Measurements from ENCODE around the gene CCDC157.

CCDC157 gene

DNA sequence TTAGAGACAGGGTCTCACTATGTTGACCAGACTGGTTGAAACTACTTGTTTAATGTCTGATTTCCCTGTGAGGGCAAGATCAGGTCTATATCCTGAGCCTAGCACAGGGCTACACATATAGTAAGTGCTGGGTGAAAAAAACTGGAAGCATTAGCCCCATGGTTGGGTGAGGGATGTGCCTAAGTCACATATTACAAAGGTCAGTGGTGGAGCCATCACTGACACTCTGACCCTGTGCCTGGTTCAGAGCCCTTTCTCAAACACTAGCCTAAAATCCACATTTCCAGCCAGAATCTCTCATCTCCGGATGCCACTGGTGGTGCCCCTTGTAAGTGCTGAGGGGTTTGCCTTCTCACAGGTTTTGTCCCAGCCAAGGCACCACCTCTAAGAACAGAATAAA lies 39.0 kb upstream of the CCDC157 start:
- H3K4me3 Mint-ChIP-seq: no peak overlapping the region
- H3K27ac Mint-ChIP-seq (ENCODE audit: low read depth): peak overlapping the region; percentile 52
- H3K27me3 Mint-ChIP-seq: no peaks in the 10 kb centered on the region
- no peak for DNase-seq (ENCODE audit: low spot score in 2 of 2)
- ATAC-seq (replicated peaks; ENCODE audit: extremely low read depth, poor library complexity, severe bottlenecking): no peak
- H3K36me3 Mint-ChIP-seq (ENCODE audit: insufficient read depth): peaks cover 8% of the 10 kb centered on the region
- H3K4me1 Mint-ChIP-seq: peaks cover 82% of the 10 kb centered on the region
- no peaks in the 10 kb centered on the region for H3K9me3 Mint-ChIP-seq

- no peaks in the 10 kb centered on the region for H3K27me3 Mint-ChIP-seq
- DNase-seq (ENCODE audit: low spot score in 2 of 2): no peak
- no peak for ATAC-seq (replicated peaks; ENCODE audit: extremely low read depth, poor library complexity, severe bottlenecking)
- no peaks in the 10 kb centered on the region for H3K9me3 Mint-ChIP-seq
- peaks cover 84% of the 10 kb centered on the region for H3K4me1 Mint-ChIP-seq
- peak overlapping the region; percentile 51 for H3K27ac Mint-ChIP-seq (ENCODE audit: low read depth)
- peaks cover 8% of the 10 kb centered on the region for H3K36me3 Mint-ChIP-seq (ENCODE audit: insufficient read depth)
- peak overlapping the region; percentile 4 for H3K4me3 Mint-ChIP-seq
Observed at GRCh38 chr22:30318799-30319419, 37.9 kb upstream of the CCDC157 start.

- no peak overlapping the region for H3K27ac Mint-ChIP-seq (ENCODE audit: low read depth)
- DNase-seq (ENCODE audit: low spot score in 2 of 2) (no peak), ATAC-seq (replicated peaks; ENCODE audit: extremely low read depth, poor library complexity, severe bottlenecking) (no peak)
- peaks cover 11% of the 10 kb centered on the region for H3K36me3 Mint-ChIP-seq (ENCODE audit: insufficient read depth)
- H3K27me3 Mint-ChIP-seq: no peaks in the 10 kb centered on the region
- peaks cover 89% of the 10 kb centered on the region for H3K4me1 Mint-ChIP-seq
- H3K4me3 Mint-ChIP-seq: no peak overlapping the region
- H3K9me3 Mint-ChIP-seq: no peaks in the 10 kb centered on the region
Observed at GRCh38 chr22:30320021-30320556, 36.7 kb upstream of the CCDC157 start.

DNA sequence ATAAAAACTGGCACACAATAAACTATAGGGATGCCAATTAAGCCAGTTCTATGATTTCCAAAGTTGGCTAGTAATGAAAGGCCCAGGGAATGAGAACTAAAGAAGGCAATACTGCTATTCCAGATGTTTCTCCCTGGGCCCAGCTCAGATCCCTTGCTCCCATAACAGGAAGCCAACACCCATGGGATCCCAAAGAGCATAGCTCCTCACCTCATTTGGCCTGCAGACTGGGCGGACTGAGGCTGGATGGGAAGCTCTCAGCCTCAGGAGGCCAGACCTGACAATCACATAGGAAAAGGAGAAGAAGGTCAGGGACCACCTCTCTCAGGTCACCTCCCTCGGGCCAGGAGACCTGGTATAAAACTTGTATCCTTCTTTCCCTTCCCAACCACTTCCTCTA lies 35.3 kb upstream of the CCDC157 start:
- H3K27ac Mint-ChIP-seq (ENCODE audit: low read depth): peak overlapping the region; percentile 55
- H3K4me1 Mint-ChIP-seq: peaks cover 86% of the 10 kb centered on the region
- H3K4me3 Mint-ChIP-seq: no peak overlapping the region
- no peak for DNase-seq (ENCODE audit: low spot score in 2 of 2)
- H3K36me3 Mint-ChIP-seq (ENCODE audit: insufficient read depth): peaks cover 11% of the 10 kb centered on the region
- no peaks in the 10 kb centered on the region for H3K9me3 Mint-ChIP-seq
- no peaks in the 10 kb centered on the region for H3K27me3 Mint-ChIP-seq
- ATAC-seq (replicated peaks; ENCODE audit: extremely low read depth, poor library complexity, severe bottlenecking): no peak

GRCh38 chr22:30323246-30323645 lies 33.6 kb upstream of the CCDC157 start:
- peak overlapping the region; percentile 4 for H3K27ac Mint-ChIP-seq (ENCODE audit: low read depth)

DNA sequence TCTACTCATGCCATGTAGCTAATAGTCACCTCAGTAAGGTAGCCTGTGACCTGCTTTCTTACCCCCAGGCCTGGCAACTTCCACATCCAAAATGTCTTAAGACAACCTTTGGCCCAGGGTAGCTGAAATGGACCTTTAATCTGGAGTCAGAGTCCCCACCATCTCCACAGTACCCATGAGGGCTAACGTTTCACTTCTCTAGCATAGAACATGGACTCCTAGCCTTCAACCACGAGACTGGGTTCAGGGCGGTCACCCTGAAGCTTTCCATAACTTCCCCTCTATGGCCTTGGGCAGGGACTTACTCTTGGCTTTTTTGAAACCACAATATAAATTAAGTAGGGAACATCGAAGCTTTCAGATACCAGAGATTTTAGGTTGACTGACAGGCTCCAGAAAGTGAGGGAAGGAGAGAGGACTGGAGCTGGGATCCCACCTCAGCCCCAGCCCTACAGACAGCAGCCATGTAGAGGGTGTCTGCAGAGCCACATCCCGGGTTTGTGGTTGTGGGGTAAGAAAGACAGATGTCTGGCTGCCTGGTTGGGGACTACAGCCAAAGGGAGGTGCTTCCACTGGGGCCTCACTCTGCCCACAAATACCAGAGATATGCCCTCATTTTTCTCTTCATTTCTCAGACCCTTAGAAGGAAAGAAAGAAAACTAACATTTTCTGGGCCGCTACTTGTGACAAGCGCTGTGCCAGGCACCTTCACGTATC lies 32.6 kb upstream of the CCDC157 start:
- Mint-ChIP-seq H3K4me1 (peaks cover 72% of the 10 kb centered on the region), H3K9me3 (no peaks in the 10 kb centered on the region), H3K27me3 (no peaks in the 10 kb centered on the region), H3K36me3 (ENCODE audit: insufficient read depth) (peaks cover 8% of the 10 kb centered on the region), H3K4me3 (peak overlapping the region; percentile 92), H3K27ac (ENCODE audit: low read depth) (peak overlapping the region; percentile 4)
- ATAC-seq (replicated peaks; ENCODE audit: extremely low read depth, poor library complexity, severe bottlenecking) (no peak), DNase-seq (ENCODE audit: low spot score in 2 of 2) (peak in 1 of 2 donors; percentile 33)

More at GRCh38 chr22:30323246-30323645, 33.6 kb upstream of the CCDC157 start:
- peak overlapping the region; percentile 92 for H3K4me3 Mint-ChIP-seq
- DNase-seq (ENCODE audit: low spot score in 2 of 2) (no peak), ATAC-seq (replicated peaks; ENCODE audit: extremely low read depth, poor library complexity, severe bottlenecking) (no peak)
- peaks cover 8% of the 10 kb centered on the region for H3K36me3 Mint-ChIP-seq (ENCODE audit: insufficient read depth)
- no peaks in the 10 kb centered on the region for H3K27me3 Mint-ChIP-seq
- no peaks in the 10 kb centered on the region for H3K9me3 Mint-ChIP-seq
- H3K4me1 Mint-ChIP-seq: peaks cover 82% of the 10 kb centered on the region

GRCh38 chr22:30325065-30325720 lies 31.6 kb upstream of the CCDC157 start:
- H3K4me3 Mint-ChIP-seq: peak overlapping the region; percentile 92
- ATAC-seq (replicated peaks; ENCODE audit: extremely low read depth, poor library complexity, severe bottlenecking) (no peak), DNase-seq (ENCODE audit: low spot score in 2 of 2) (no peak)
- H3K9me3 Mint-ChIP-seq: no peaks in the 10 kb centered on the region
- peaks cover 62% of the 10 kb centered on the region for H3K4me1 Mint-ChIP-seq
- H3K27ac Mint-ChIP-seq (ENCODE audit: low read depth): peak overlapping the region; percentile 74
- H3K27me3 Mint-ChIP-seq: no peaks in the 10 kb centered on the region
- H3K36me3 Mint-ChIP-seq (ENCODE audit: insufficient read depth): peaks cover 15% of the 10 kb centered on the region

- Mint-ChIP-seq H3K4me3 (peak overlapping the region; percentile 92), H3K36me3 (ENCODE audit: insufficient read depth) (peaks cover 16% of the 10 kb centered on the region), H3K27ac (ENCODE audit: low read depth) (peak overlapping the region; percentile 74), H3K4me1 (peaks cover 56% of the 10 kb centered on the region), H3K9me3 (no peaks in the 10 kb centered on the region), H3K27me3 (no peaks in the 10 kb centered on the region)
- DNase-seq (ENCODE audit: low spot score in 2 of 2) (no peak), ATAC-seq (replicated peaks; ENCODE audit: extremely low read depth, poor library complexity, severe bottlenecking) (no peak)
Observed at GRCh38 chr22:30325724-30326254, 31.0 kb upstream of the CCDC157 start.

GRCh38 chr22:30326255-30326705 lies 30.5 kb upstream of the CCDC157 start:
- no peaks in the 10 kb centered on the region for H3K9me3 Mint-ChIP-seq
- peak overlapping the region; percentile 74 for H3K27ac Mint-ChIP-seq (ENCODE audit: low read depth)
- peaks cover 51% of the 10 kb centered on the region for H3K4me1 Mint-ChIP-seq

DNA sequence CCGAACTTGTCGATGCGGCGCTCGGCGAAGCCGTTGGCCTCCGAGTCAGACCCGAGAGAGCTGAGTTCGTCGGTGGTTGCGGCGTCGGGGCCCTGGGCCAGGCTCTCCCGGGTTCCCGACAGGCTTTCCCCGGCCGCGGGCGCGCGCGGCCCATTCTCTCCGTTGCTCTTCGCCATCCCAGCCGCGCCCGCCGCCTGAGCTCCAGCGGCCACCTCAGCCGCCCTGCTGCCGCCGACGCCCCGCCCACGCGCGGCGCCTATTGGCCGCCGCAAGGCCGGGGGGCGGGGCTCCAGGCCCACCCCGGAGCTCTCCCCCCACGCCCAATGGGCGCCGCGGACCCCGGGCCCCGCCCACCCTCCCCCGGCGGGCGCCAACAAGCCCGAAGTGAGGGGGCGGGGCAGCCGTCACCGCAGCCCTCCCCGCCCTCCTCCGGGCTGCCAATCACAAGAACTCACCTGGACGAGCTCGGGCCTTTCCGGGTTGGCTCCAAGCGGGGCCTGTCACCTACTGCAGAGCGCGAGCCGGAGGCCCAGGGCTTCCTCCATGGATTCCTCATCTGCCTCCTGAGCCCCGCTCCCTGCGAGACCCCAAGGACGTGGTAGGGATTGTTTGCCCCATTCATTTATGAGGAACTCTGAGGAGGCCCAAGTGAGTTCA lies 30.0 kb upstream of the CCDC157 start, which contains the start of gene TBC1D10A:
Gene TBC1D10A (minus strand): TSS at position 236 of the 657 bp plus-strand sequence. CDS start 60 bp downstream, at position 176.
- peak; percentile 76 to 83 for DNase-seq (ENCODE audit: low spot score in 2 of 2)
- H3K27ac Mint-ChIP-seq (ENCODE audit: low read depth): peak within 1 kb of the TSS; percentile 90
- H3K4me3 Mint-ChIP-seq: peak within 1 kb of the TSS; percentile 92
- H3K27me3 Mint-ChIP-seq: no peaks in the 10 kb centered on the region
- peaks cover 11% of the 10 kb centered on the region for H3K36me3 Mint-ChIP-seq (ENCODE audit: insufficient read depth)
- peaks cover 46% of the 10 kb centered on the region for H3K4me1 Mint-ChIP-seq
- H3K9me3 Mint-ChIP-seq: no peaks in the 10 kb centered on the region
- peak; percentile 88 for ATAC-seq (replicated peaks; ENCODE audit: extremely low read depth, poor library complexity, severe bottlenecking)

More at GRCh38 chr22:30326255-30326705, 30.5 kb upstream of the CCDC157 start:
- Mint-ChIP-seq H3K36me3 (ENCODE audit: insufficient read depth) (peaks cover 11% of the 10 kb centered on the region), H3K4me3 (peak overlapping the region; percentile 92), H3K27me3 (no peaks in the 10 kb centered on the region)
- DNase-seq (ENCODE audit: low spot score in 2 of 2) (no peak), ATAC-seq (replicated peaks; ENCODE audit: extremely low read depth, poor library complexity, severe bottlenecking) (peak; percentile 24)

DNA sequence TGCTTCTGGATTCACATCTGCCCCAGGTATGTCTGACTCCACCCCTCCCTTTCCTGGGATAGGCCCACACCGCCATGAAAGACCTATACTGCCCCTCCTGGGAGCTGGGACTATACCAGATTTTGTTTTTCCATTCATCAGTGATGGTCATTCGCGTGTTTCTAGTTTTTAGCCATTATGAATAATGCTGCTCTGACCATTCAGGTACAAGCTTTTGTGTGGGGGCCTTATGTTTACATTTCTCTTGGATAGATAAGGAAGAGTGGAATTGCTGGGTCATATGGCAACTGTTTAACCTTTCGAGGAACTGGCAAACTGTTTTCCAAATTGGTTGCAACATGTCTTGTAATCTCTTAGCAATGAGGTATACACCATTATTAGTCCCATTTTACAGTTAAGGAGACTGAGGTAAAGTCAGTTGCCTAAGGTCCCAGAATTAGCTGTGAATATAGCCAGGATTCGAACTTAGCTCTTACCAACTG lies 28.9 kb upstream of the CCDC157 start:
- Mint-ChIP-seq H3K27ac (ENCODE audit: low read depth) (peak overlapping the region; percentile 90), H3K9me3 (no peaks in the 10 kb centered on the region), H3K36me3 (ENCODE audit: insufficient read depth) (peaks cover 12% of the 10 kb centered on the region)

More for the DNA sequence above, 28.9 kb upstream of the CCDC157 start:
- DNase-seq (ENCODE audit: low spot score in 2 of 2): no peak
- no peak for ATAC-seq (replicated peaks; ENCODE audit: extremely low read depth, poor library complexity, severe bottlenecking)
- peak overlapping the region; percentile 92 for H3K4me3 Mint-ChIP-seq
- H3K4me1 Mint-ChIP-seq: peaks cover 43% of the 10 kb centered on the region
- no peaks in the 10 kb centered on the region for H3K27me3 Mint-ChIP-seq
